ENCODE data around the gene P2RY2. TPM values are rescaled to one million over a fixed set of nuclear protein-coding genes. Genes with fewer than 3 reads are reported as not detected.

P2RY2 gene
- total RNA-seq, 2 donors from 2014 or later = 2.0 to 2.1 TPM

DNA sequence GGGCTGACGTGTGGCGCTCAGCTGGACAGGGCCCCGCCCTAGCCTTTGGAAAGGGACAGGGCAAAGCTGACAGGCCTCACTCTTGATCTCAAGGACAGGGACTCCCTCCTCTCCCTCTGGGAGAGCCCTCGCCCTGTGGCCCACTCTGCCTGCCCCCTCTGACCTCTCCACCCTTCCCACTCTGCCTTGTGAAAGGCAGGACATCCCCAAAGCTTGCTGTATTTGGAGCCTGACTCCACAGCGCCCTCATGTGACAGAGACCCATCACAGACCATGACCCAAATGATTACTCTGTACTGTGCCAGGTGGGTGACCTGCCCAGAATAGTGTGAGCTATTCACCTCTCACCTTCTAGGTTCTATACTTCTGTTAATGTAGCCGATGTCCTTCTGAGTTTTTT lies 18.8 kb downstream of the P2RY2 start:
- no peak for ATAC-seq

DNA sequence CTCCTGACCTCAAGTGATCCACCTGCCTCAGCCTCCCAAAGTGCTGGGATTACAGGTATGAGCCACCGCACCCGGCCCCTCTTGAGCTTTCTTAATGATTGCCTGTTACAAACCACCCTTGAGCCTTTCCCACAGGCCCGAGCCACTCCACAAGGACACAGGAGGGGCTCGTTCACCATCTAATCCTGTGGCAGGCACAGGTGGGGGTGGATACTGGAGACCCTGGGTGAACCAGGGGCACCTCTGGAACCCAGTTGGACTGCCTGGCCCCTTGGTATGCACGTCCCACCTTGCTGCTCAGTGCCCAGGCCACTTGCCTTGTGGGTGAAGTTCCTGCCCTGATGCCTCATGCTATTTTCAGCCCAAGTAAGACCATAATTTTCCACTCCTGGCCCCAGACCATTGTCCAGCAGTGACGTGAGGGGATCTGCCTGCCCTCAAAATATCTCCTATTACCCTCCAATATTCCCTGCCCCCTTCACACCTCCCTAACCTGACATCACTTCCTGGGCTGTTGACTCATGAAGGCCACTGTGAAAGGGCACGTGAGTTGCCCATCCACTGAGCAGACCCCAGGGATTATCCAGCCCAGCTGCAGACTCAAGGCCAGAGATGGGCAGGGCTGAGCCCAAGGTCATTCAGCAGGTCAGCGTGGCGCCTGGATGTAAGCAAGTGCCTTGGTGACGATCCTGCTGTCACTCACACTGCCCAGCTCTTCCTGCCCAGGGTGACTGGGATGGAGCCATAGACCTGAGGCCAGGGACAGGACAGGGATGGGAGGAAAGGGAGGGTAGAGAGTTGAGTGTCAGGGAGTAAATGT lies 19.6 kb downstream of the P2RY2 start:
- intact Hi-C loops (cut with DNase I) = no loop called here
- Histone ChIP-seq H3K27ac (no peak overlapping the region), H3K4me3 (no peak overlapping the region), H3K4me1 (peaks cover 7% of the 10 kb centered on the region), H3K36me3 (replicated peaks in 1 of 2; ENCODE audit: insufficient read depth in 1 of 2, low read depth in 2 of 2) (no peaks in the 10 kb centered on the region), H3K27me3 (no peaks in the 10 kb centered on the region), H3K9me3 (no peaks in the 10 kb centered on the region)
- TF ChIP-seq, protein P1, sequence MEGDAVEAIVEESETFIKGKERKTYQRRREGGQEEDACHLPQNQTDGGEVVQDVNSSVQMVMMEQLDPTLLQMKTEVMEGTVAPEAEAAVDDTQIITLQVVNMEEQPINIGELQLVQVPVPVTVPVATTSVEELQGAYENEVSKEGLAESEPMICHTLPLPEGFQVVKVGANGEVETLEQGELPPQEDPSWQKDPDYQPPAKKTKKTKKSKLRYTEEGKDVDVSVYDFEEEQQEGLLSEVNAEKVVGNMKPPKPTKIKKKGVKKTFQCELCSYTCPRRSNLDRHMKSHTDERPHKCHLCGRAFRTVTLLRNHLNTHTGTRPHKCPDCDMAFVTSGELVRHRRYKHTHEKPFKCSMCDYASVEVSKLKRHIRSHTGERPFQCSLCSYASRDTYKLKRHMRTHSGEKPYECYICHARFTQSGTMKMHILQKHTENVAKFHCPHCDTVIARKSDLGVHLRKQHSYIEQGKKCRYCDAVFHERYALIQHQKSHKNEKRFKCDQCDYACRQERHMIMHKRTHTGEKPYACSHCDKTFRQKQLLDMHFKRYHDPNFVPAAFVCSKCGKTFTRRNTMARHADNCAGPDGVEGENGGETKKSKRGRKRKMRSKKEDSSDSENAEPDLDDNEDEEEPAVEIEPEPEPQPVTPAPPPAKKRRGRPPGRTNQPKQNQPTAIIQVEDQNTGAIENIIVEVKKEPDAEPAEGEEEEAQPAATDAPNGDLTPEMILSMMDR (IDR thresholded peaks at IDR 0.05) = no peak
- TF ChIP-seq POLR2A (IDR thresholded peaks at IDR 0.05) = no peak
- DNase-seq = no peak
- no peak for ATAC-seq
- 58 to 65% methylated on average over 8 to 10 of the region's 10 CpGs for WGBS, 2 donors

More for the DNA sequence above, 18.8 kb downstream of the P2RY2 start:
- no peak overlapping the region for H3K4me3 ChIP-seq
- H3K27me3 ChIP-seq = no peaks in the 10 kb centered on the region
- WGBS, 2 donors = 30 to 70% methylated on average over 5 of the region's 6 CpGs
- H3K9me3 ChIP-seq = no peaks in the 10 kb centered on the region
- no peaks in the 10 kb centered on the region for H3K36me3 ChIP-seq (replicated peaks in 1 of 2; ENCODE audit: insufficient read depth in 1 of 2, low read depth in 2 of 2)
- intact Hi-C loops (cut with DNase I) = no loop called here
- no peak overlapping the region for H3K27ac ChIP-seq
- TF ChIP-seq POLR2A (IDR thresholded peaks at IDR 0.05) = no peak
- TF ChIP-seq, protein P1 (IDR thresholded peaks at IDR 0.05) = peak in 6 of 7 experiments; percentile 21 to 49 (median 34)
- peak in 3 of 4 donors; percentile 43 to 55 (median 50) for DNase-seq
- no peaks in the 10 kb centered on the region for H3K4me1 ChIP-seq

DNA sequence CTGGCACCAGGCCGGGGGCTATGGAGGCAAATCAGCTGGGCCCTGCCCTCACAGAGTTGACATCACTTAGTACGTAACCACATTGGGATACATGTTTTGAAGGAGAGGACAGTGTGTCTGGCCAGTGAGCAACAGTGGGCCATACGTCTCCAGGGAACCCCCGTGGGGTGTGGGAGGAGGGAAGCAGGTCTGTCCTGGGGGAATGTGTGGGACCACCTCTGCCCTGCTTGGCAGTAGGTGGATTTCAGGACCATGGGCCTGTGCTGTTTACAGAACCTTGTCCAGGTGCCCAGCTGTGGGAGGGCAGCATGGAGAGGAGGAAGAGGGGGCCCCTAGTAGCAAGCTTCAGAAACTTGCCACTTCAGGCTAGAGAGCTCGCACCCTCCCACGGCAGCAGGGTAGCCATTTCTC lies 21.0 kb downstream of the P2RY2 start:
- Histone ChIP-seq H3K27me3 (no peaks in the 10 kb centered on the region), H3K4me1 (peaks cover 9% of the 10 kb centered on the region), H3K4me3 (no peak overlapping the region), H3K9me3 (no peaks in the 10 kb centered on the region), H3K36me3 (replicated peaks in 1 of 2; ENCODE audit: insufficient read depth in 1 of 2, low read depth in 2 of 2) (no peaks in the 10 kb centered on the region), H3K27ac (no peak overlapping the region)
- intact Hi-C loops (cut with DNase I) = no loop called here
- 92 to 100% methylated on average over 2 to 6 of the region's 6 CpGs for WGBS, 2 donors
- TF ChIP-seq, protein P1 (IDR thresholded peaks at IDR 0.05) = no peak
- no peak for TF ChIP-seq POLR2A (IDR thresholded peaks at IDR 0.05)
- no peak for DNase-seq
- ATAC-seq = no peak

DNA sequence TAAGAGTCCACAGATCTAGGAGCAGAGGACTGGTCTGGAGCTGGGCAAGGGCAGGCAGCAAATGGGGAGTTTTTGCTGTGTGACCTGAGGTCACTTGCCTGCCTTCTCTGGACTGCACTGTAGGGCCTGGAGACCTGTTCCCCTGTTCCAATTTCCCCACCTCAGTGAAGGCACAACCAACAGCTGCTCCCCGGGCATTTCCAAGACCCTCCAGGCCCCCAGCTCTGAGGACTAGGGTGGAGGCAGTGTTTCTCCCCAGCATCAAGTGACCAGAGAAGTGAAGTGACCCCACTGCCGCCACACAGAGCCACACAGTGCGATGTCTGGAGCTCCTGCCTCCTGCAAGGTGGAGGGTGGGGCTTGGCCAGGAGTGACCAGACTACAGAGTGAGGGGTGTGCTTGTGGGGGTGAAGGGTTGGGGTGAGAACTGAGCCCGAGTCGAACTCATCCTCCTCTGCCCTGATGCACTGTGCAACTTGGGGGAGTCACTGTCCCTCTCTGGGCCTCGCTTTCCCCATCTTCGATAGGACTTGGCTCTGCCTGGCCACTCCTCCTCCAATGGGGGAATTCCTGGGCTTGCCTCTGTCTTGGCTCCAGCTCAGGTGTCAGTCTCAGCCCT lies 21.6 kb downstream of the P2RY2 start:
- Histone ChIP-seq H3K27me3 (no peaks in the 10 kb centered on the region), H3K4me1 (peaks cover 9% of the 10 kb centered on the region), H3K9me3 (no peaks in the 10 kb centered on the region), H3K36me3 (replicated peaks in 1 of 2; ENCODE audit: insufficient read depth in 1 of 2, low read depth in 2 of 2) (no peaks in the 10 kb centered on the region), H3K27ac (no peak overlapping the region), H3K4me3 (no peak overlapping the region)
- peak in 1 of 4 donors; percentile 35 for DNase-seq
- intact Hi-C loops (cut with DNase I) = loop anchor here (5.0 kb wide), 1 partner anchor 52 kb away; no protein-coding TSS in a partner anchor
- WGBS, 2 donors = 78% methylated on average over 7 of the region's 7 CpGs; no CpG with 5 or more reads in 1 of the 2 donors
- TF ChIP-seq, protein P1 (IDR thresholded peaks at IDR 0.05) = no peak
- no peak for ATAC-seq
